ENCODE results near the gene PTPRT.

GRCh38 chr20:42837456-42837855, 352.2 kb downstream of the PTPRT start:
- no peak for TF ChIP-seq CTCF (IDR thresholded peaks at IDR 0.05)
- TF ChIP-seq EP300 (IDR thresholded peaks at IDR 0.05), result no peak

All from suprapubic skin (tissue), 3 donors.